Smooth muscle cell (in vitro differentiated cells): ENCODE results near the gene GIPC2. TPM values are rescaled to one million over a fixed set of nuclear protein-coding genes. Genes with fewer than 3 reads are reported as not detected.
"Not testable (repeated sequence)": the region's sequence is repeated elsewhere in the genome, so short reads cannot be mapped to it uniquely, and the experiment has no call there.

ENCODE experiments used
- DNase-seq: peaks from one replicate; lab custom pipeline; 2025; ENCODE audit not compliant: unreplicated experiment; lab: John Stamatoyannopoulos, UW
- H2AFZ ChIP-seq: fragments of 200-600 bp; sonication (generic); 2 replicates; pipeline ENCODE4 v1.6.0; 2016; ENCODE audit warnings: antibody characterized with exemption, low read depth, mild to moderate bottlenecking
- H3F3A ChIP-seq: fragments of 200-600 bp; sonication (generic); 2 replicates; pipeline ENCODE4 v1.6.0; 2017; ENCODE audit warnings: antibody characterized with exemption, low read depth
- H3K27ac ChIP-seq: fragments of 200-600 bp; sonication (generic); 2 replicates; pipeline ENCODE4 v1.5.1; 2016; ENCODE audit warnings: low read depth, mild to moderate bottlenecking
- H3K27me3 ChIP-seq: fragments of 200-600 bp; sonication (generic); 2 replicates; pipeline ENCODE4 v1.6.1; 2016; ENCODE audit warnings: low read depth, mild to moderate bottlenecking
- H3K36me3 ChIP-seq: fragments of 200-600 bp; sonication (generic); 2 replicates; pipeline ENCODE4 v1.5.1; 2016; ENCODE audit warnings: low read depth
- H3K4me1 ChIP-seq: fragments of 200-600 bp; sonication (generic); 2 replicates; pipeline ENCODE4 v1.5.1; 2016; ENCODE audit warnings: low read depth
- H3K4me2 ChIP-seq: fragments of 200-600 bp; sonication (generic); 2 replicates; pipeline ENCODE4 v1.6.0; 2016; ENCODE audit warnings: mild to moderate bottlenecking
- H3K4me3 ChIP-seq: fragments of 200-600 bp; sonication (generic); 2 replicates; pipeline ENCODE4 v1.5.1; 2016; ENCODE audit warnings: mild to moderate bottlenecking
- H3K79me2 ChIP-seq: fragments of 200-600 bp; sonication (generic); 2 replicates; pipeline ENCODE4 v1.6.0; 2016; ENCODE audit warnings: low read depth, mild to moderate bottlenecking
- H3K9ac ChIP-seq: fragments of 200-600 bp; sonication (generic); 2 replicates; pipeline ENCODE4 v1.6.0; 2016; ENCODE audit warnings: low read depth
- H3K9me3 ChIP-seq: fragments of 200-600 bp; sonication (generic); replicated peaks from 2 replicates; pipeline ENCODE4 v1.5.1; 2016; ENCODE audit warnings: low read depth
- H4K20me1 ChIP-seq: fragments of 200-600 bp; sonication (generic); 2 replicates; pipeline ENCODE4 v1.6.0; 2016; ENCODE audit warnings: low read depth
- WGBS: methylation state at CpG from one replicate; pipeline ENCODE4 v1.1.7; 2016; ENCODE audit warnings: low lambda C conversion rate; 5-methylcytosine and 5-hydroxymethylcytosine counted together
- polyA plus RNA-seq: library from polyadenylated mRNA; unstranded; fragments of >200 nt; fragmentation: Nextera tagmentation; extraction: Ambion mirVana; gene quantifications from 2 replicates; pipeline ENCODE4 v1.2.1, GENCODE V29; 2016
- total RNA-seq: library from RNA; depleted of rRNA; stranded (reverse); fragments of >200 nt; gene quantifications from 2 replicates; pipeline ENCODE4 v1.2.3, GENCODE V29; 2014
- TF ChIP-seq, protein P1 (sequence below): fragments of 200-600 bp; sonication (generic); IDR thresholded peaks from 2 replicates; pipeline ENCODE4 v1.5.1; 2017; ENCODE audit warnings: borderline replicate concordance, mild to moderate bottlenecking, antibody characterized with exemption; ENCODE audit not compliant: insufficient read depth, poor library complexity, severe bottlenecking

The GIPC2 gene, protein sequence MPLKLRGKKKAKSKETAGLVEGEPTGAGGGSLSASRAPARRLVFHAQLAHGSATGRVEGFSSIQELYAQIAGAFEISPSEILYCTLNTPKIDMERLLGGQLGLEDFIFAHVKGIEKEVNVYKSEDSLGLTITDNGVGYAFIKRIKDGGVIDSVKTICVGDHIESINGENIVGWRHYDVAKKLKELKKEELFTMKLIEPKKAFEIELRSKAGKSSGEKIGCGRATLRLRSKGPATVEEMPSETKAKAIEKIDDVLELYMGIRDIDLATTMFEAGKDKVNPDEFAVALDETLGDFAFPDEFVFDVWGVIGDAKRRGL
- 0.13 TPM in 1 of 2 replicates, not detected in the other for total RNA-seq
- polyA plus RNA-seq: 0.05 TPM in 1 of 2 replicates, not detected in the other

DNA sequence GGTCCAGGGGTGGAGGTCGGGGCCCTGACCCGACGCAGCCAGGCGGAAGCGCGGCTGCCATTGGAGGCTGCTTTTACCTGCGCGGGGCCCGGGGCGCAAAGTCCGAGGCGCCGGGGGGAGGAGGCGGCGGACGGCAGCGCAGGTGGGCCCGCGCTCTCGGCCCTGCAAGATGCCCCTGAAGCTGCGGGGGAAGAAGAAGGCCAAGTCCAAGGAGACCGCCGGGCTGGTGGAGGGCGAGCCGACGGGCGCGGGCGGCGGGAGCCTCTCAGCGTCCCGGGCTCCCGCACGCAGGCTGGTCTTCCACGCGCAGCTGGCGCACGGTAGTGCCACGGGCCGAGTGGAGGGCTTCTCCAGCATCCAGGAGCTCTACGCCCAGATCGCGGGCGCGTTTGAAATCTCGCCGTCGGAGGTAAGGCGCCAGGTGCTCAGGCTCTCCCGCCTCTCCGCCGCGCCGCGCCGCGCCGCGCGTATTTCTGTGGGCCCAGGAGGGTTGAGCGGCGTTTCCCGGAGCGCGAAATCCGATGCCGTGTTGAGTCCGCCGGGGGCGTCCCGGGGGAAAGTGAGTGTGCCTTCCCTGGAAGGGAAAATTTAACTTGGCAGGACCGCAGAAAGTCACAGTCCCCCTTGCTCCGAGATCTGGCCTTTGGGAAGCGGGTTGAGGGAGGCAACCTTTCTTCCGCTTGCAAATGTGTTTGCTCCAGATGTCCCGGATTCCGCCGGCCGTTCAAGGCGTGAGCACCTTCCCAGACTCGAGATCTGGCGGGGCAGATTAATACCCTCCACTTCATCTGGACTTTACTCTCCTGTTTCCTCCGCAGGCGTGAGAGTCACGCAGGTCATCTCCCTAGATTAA is at the start of gene GIPC2:
Gene GIPC2 (plus strand): TSS at position 41 of the 853 bp plus-strand sequence. CDS start 129 bp downstream, at position 170.
- peak within 1 kb of the TSS; percentile 92 for H3K4me2 ChIP-seq
- TF ChIP-seq, protein P1, sequence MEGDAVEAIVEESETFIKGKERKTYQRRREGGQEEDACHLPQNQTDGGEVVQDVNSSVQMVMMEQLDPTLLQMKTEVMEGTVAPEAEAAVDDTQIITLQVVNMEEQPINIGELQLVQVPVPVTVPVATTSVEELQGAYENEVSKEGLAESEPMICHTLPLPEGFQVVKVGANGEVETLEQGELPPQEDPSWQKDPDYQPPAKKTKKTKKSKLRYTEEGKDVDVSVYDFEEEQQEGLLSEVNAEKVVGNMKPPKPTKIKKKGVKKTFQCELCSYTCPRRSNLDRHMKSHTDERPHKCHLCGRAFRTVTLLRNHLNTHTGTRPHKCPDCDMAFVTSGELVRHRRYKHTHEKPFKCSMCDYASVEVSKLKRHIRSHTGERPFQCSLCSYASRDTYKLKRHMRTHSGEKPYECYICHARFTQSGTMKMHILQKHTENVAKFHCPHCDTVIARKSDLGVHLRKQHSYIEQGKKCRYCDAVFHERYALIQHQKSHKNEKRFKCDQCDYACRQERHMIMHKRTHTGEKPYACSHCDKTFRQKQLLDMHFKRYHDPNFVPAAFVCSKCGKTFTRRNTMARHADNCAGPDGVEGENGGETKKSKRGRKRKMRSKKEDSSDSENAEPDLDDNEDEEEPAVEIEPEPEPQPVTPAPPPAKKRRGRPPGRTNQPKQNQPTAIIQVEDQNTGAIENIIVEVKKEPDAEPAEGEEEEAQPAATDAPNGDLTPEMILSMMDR: no peak
- no peak within 1 kb of the TSS for H3K9ac ChIP-seq
- H3K4me1 ChIP-seq: peaks cover 6% of the 10 kb centered on the region
- H3F3A ChIP-seq: no peaks in the 10 kb centered on the region
- no peak for DNase-seq
- peaks cover 67% of the 10 kb centered on the region for H3K27me3 ChIP-seq
- H3K27ac ChIP-seq: no peak within 1 kb of the TSS
- H4K20me1 ChIP-seq: no peaks in the 10 kb centered on the region
- no peaks in the 10 kb centered on the region for H3K9me3 ChIP-seq
- H2AFZ ChIP-seq: peak within 1 kb of the TSS; percentile 90
- 2% methylated on average over 76 of the region's 85 CpGs for whole genome bisulfite sequencing
- H3K36me3 ChIP-seq: no peaks in the 10 kb centered on the region
- H3K4me3 ChIP-seq: peak within 1 kb of the TSS; percentile 56
- no peaks in the 10 kb centered on the region for H3K79me2 ChIP-seq

DNA sequence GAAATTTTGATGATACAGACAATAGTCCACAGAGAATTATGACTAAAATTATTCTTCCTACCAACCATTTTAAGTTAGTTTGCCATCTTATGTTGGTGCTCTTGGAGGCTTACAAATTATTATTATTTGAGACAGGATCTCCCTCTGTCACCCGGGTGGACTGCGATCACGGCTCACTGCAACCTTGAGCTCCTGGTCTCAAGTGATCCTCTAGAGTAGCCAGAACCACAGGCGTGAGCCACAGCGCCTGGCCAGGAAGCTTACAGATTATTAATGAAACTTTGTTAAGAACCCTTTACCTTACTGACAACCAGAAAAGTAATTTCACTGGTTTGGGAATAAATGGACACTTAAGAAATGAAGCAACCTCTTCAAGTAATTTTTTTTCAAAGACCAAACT is 49.0 kb upstream of the GIPC2 start:
- Histone ChIP-seq H2AFZ (no peak overlapping the region), H3K4me3 (no peak overlapping the region), H3K27ac (no peak overlapping the region), H3K9me3 (no peaks in the 10 kb centered on the region), H3F3A (no peaks in the 10 kb centered on the region), H3K36me3 (no peaks in the 10 kb centered on the region), H3K9ac (no peak overlapping the region), H3K4me2 (no peak overlapping the region), H4K20me1 (peaks cover 6% of the 10 kb centered on the region), H3K27me3 (no peaks in the 10 kb centered on the region), H3K4me1 (no peaks in the 10 kb centered on the region), H3K79me2 (peaks cover 12% of the 10 kb centered on the region)
- TF ChIP-seq, protein P1: no peak
- DNase-seq: no peak
- WGBS: 94% methylated on average over 5 of the region's 5 CpGs

DNA sequence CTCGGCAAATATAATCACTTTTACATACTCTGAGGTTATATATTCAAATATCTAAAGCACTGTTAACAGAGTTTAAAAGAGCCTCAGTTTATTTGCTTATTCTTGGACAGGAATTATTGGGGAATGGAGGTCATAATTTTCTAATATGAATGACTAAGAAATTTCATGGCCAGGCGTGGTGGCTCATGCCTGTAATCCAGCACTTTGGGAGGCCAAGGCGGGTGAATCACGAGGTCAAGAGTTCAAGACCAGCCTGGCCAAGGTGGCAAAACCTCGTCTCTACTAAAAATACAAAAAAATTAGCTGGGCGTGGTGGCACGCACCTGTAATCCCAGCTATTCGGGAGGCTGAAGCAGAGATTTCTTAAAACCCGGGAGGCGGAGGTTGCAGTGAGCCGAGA is 45.2 kb upstream of the GIPC2 start:
- not testable (repeated sequence) for H3K9me3 ChIP-seq, H3K27ac ChIP-seq, H3K36me3 ChIP-seq, H3K9ac ChIP-seq, DNase-seq, H3K4me2 ChIP-seq, H4K20me1 ChIP-seq, H3K4me3 ChIP-seq, H3K27me3 ChIP-seq, H3K79me2 ChIP-seq, H2AFZ ChIP-seq
- Histone ChIP-seq H3K4me1 (peaks cover 13% of the 10 kb centered on the region), H3F3A (peaks cover 25% of the 10 kb centered on the region)
- WGBS: 94% methylated on average over 11 of the region's 11 CpGs

DNA sequence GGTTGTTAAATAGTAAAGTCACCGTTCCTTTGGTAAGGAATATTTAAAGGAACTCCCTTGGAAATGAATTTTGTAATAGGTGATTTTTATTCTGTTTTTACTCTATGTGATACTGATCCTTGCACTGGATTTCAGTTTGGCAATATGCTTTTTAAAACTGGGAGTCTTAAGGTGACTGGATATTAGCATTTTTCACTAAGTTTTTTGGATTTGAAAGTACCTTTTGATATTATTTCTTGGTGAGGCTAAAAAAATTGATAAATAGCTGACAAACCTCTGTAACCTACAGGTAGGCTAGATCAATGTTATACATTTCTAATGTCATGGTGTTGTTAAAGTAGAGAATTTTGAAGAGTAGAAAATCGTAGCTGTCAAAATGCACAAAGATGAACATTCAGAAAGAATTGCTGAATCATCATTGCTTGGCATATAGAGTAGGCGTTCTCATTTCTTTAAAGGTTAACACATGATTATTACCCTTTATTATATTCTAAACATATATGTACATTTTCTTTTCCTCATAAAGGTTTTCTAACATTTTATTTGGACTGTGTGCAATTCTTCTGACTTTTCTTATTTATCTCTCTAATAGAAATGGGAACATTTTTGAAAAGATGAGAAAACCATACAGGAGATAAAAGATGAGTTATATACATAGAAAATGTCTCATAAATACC is 42.6 kb upstream of the GIPC2 start:
- no peak for DNase-seq
- Histone ChIP-seq H4K20me1 (peaks cover 23% of the 10 kb centered on the region), H3K27me3 (no peaks in the 10 kb centered on the region), H3K4me2 (peak overlapping the region; percentile 97), H2AFZ (peak overlapping the region; percentile 13), H3F3A (peaks cover 26% of the 10 kb centered on the region), H3K27ac (peak overlapping the region; percentile 97), H3K4me1 (peaks cover 36% of the 10 kb centered on the region), H3K9me3 (no peaks in the 10 kb centered on the region), H3K9ac (peak overlapping the region; percentile 95), H3K36me3 (no peaks in the 10 kb centered on the region), H3K4me3 (peak overlapping the region; percentile 93), H3K79me2 (peaks cover 33% of the 10 kb centered on the region)
- TF ChIP-seq, protein P1: no peak
- 59% methylated on average over 3 of the region's 3 CpGs for WGBS
